Esophagus muscularis mucosa (tissue), 4 donors: ENCODE results near the gene TRIM62. TPM values are rescaled to one million over a fixed set of nuclear protein-coding genes. Genes with fewer than 3 reads are reported as not detected.
A peak's percentile ranks its signal among the peaks of the same experiment; 100 is the strongest.

Source experiments
- DNase-seq: peaks from one replicate; pipeline ENCODE4 v3.0.0-alpha.2; 2017; ENCODE audit errors: extremely low spot score
- H3K27ac ChIP-seq, 4 donors: fragments of 200-600 bp; sonication (generic); replicated peaks in 1 of 4; 1 replicate in 3 of 4; 2 replicates in 1 of 4; pipeline ENCODE4 v1.5.1; 2016 to 2019; ENCODE audit warnings: mild to moderate bottlenecking in 1 of 4
- H3K27me3 ChIP-seq, 4 donors: fragments of 200-600 bp; sonication (generic); one replicate each; pipeline versions ENCODE4 v1.5.1 to v1.6.0; 2016 to 2019
- H3K36me3 ChIP-seq, 4 donors: fragments of 200-600 bp; sonication (generic); one replicate each; pipeline ENCODE4 v1.5.1; 2016 to 2019
- H3K4me1 ChIP-seq, 4 donors: fragments of 200-600 bp; sonication (generic); one replicate each; pipeline ENCODE4 v1.5.1; 2016 to 2019
- H3K4me3 ChIP-seq, 4 donors: fragments of 200-600 bp; sonication (generic); 1 replicate in 2 of 4; 2 replicates in 2 of 4; pipeline ENCODE4 v1.5.1; 2016 to 2019; ENCODE audit warnings: mild to moderate bottlenecking in 4 of 4, moderate library complexity in 1 of 4
- H3K9me3 ChIP-seq, 4 donors: fragments of 200-600 bp; sonication (generic); 1 replicate in 3 of 4; 2 replicates in 1 of 4; pipeline ENCODE4 v1.5.1; 2016 to 2019
- EP300 ChIP-seq: sonication (generic); formaldehyde crosslinking; IDR thresholded peaks from one replicate; pipeline ENCODE4 v1.6.1; 2017; ENCODE audit warnings: antibody characterized with exemption
- POLR2A ChIP-seq: fragments of 450-650 bp; IDR thresholded peaks from one replicate; pipeline ENCODE4 v1.6.1; 2017; ENCODE audit warnings: antibody characterized with exemption, moderate library complexity, mild to moderate bottlenecking, low read depth
- POLR2AphosphoS5 ChIP-seq, 2 donors: sonication (generic); formaldehyde crosslinking; IDR thresholded peaks; one replicate each; pipeline ENCODE4 v1.6.1; 2017; ENCODE audit warnings: antibody characterized with exemption in 2 of 2
- WGBS: methylation state at CpG from one replicate; pipeline ENCODE4 v1.1.5; 2018; 5-methylcytosine and 5-hydroxymethylcytosine counted together
- intact Hi-C: fragments of 100-400 bp; cut with DNase I; formaldehyde crosslinking; loops from one replicate; pipeline ENCODE4 v1.15.1; 2023
- total RNA-seq, 4 donors: library from RNA; depleted of rRNA; stranded (reverse); fragments of >200 nt; gene quantifications; one replicate each; pipeline versions ENCODE4 v1.1.0 to v1.2.1, GENCODE V29; 2016
- TF ChIP-seq, protein P1 (sequence below), 3 experiments: fragments of 200-600 bp in 2 of 3; fragments of 450-650 bp in 1 of 3; sonication (generic) in 2 of 3; IDR thresholded peaks; one replicate each; pipeline ENCODE4 v1.5.1; 2017 to 2019; ENCODE audit warnings: antibody characterized with exemption in 3 of 3, mild to moderate bottlenecking in 2 of 3, moderate library complexity in 1 of 3

The TRIM62 gene
- total RNA-seq = 1 to 10 TPM; 5.0 to 9.3 (median 7.8) TPM

DNA sequence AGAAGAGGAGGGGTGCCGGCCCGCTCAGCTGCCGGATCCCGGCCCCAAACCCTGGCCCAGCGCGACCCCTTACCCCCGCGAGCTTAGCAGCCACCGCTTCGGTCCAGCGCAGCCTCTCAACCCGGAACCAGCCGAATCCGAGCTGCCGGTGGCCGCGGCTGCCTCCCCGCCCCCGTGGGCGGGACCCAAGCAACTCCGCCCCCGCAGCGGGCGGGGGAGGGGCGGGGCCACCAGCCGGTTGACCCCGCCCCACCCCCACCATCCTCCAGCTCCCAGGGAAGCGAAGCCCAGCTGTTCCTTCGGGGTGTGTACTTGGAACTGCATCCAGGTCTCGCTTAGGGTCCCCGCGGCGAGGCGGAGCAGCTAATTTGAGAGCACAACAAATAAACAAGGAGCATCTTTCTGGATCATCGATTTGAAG, at the start of gene TRIM62:
TSS of gene TRIM62 (minus strand) at position 123 of the 421 bp plus-strand sequence. CDS start 611 bp downstream, outside the sequence.
- WGBS = 0% methylated on average over 6 of the region's 35 CpGs
- Histone ChIP-seq H3K4me1 (peaks cover 11 to 28% (median 26%) of the 10 kb centered on the region in 4 donors), H3K9me3 (no peaks in the 10 kb centered on the region), H3K4me3 (peak within 1 kb of the TSS; percentile 73 to 95 (median 88)), H3K27ac (peak within 1 kb of the TSS; percentile 76 to 91 (median 84)), H3K27me3 (no peaks in the 10 kb centered on the region), H3K36me3 (peaks cover 0 to 6% (median 0%) of the 10 kb centered on the region in 4 donors)
- intact Hi-C loops = loop anchor here (5.0 kb wide), 1 partner anchor 55 kb away; no protein-coding TSS in a partner anchor
- peak; percentile 93 for DNase-seq
- TF ChIP-seq, protein P1, sequence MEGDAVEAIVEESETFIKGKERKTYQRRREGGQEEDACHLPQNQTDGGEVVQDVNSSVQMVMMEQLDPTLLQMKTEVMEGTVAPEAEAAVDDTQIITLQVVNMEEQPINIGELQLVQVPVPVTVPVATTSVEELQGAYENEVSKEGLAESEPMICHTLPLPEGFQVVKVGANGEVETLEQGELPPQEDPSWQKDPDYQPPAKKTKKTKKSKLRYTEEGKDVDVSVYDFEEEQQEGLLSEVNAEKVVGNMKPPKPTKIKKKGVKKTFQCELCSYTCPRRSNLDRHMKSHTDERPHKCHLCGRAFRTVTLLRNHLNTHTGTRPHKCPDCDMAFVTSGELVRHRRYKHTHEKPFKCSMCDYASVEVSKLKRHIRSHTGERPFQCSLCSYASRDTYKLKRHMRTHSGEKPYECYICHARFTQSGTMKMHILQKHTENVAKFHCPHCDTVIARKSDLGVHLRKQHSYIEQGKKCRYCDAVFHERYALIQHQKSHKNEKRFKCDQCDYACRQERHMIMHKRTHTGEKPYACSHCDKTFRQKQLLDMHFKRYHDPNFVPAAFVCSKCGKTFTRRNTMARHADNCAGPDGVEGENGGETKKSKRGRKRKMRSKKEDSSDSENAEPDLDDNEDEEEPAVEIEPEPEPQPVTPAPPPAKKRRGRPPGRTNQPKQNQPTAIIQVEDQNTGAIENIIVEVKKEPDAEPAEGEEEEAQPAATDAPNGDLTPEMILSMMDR (IDR thresholded peaks at IDR 0.05) = no peak
- TF ChIP-seq POLR2A = peak; percentile 21
- peak; percentile 69 to 80 for TF ChIP-seq POLR2AphosphoS5 (IDR thresholded peaks at IDR 0.05)

DNA sequence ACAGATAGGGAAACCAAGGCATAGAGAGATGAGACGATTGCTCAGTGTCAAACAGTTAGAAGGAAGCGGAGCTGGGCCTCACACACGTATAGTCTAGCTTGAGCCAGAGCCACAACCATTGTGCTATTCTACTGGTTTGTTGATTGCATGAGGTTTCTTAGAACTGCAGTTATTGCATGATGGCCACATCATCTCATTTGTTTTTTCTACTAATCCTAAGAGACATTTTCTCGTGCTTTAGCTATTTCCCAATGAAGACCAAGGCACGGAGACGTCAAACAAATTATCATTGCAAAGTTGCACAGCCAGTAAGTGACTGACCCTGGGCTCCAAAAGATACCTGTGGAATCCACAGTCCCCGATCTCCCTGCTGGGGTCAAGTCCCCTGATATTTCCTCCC, 49.3 kb upstream of the TRIM62 start:
- peaks cover 0 to 7% (median 0%) of the 10 kb centered on the region in 4 donors for H3K27me3 ChIP-seq
- H3K4me3 ChIP-seq = no peak overlapping the region
- H3K27ac ChIP-seq = no peak overlapping the region
- H3K36me3 ChIP-seq = no peaks in the 10 kb centered on the region
- H3K9me3 ChIP-seq = no peaks in the 10 kb centered on the region
- DNase-seq = no peak
- peaks cover 6 to 11% (median 8%) of the 10 kb centered on the region in 4 donors for H3K4me1 ChIP-seq
- TF ChIP-seq POLR2AphosphoS5 (IDR thresholded peaks at IDR 0.05) = no peak
- no peak for TF ChIP-seq POLR2A
- no peak for TF ChIP-seq EP300
- TF ChIP-seq, protein P1 (IDR thresholded peaks at IDR 0.05) = no peak
- intact Hi-C loops = no loop called here
- 88% methylated on average over 7 of the region's 7 CpGs for WGBS

DNA sequence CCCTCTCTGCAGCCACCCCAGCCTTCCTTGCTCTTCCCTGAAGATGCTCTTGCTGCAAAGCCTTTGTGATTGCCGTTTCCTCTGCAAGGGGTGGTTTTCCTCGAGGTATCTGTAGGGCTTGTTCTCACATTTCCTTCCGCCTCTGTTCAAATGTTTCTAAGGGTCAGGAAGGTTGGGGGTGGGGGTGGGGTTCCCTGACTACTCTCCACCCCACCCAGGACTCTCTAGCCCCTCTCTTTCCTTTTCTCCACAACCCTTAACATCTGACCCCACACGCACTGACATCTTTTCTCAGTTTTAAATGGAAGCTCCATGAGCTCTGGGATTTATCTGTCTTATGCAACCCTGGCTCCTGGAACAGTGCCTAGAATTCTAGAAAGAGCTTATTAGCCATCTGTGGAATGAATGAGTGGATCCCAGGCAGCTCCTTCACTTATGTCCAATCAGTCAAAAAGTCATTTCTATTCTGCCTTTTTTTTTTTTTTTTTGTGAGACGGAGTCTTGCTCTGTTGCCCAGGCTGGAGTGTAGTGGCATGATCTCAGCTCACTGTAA, 47.2 kb upstream of the TRIM62 start:
- Histone ChIP-seq H3K4me3 (no peak overlapping the region), H3K27me3 (no peaks in the 10 kb centered on the region), H3K4me1 (peaks cover 6 to 11% (median 7%) of the 10 kb centered on the region in 4 donors), H3K9me3 (peaks cover 0 to 9% (median 4%) of the 10 kb centered on the region in 4 donors), H3K36me3 (no peaks in the 10 kb centered on the region), H3K27ac (no peak overlapping the region)
- 31% methylated on average over 5 of the region's 5 CpGs for WGBS
- peak; percentile 87 for DNase-seq
- intact Hi-C loops = no loop called here
- TF ChIP-seq, protein P1 (IDR thresholded peaks at IDR 0.05) = no peak
- TF ChIP-seq POLR2A (no peak), POLR2AphosphoS5 (IDR thresholded peaks at IDR 0.05) (peak in 1 of 2 donors; percentile 8)

DNA sequence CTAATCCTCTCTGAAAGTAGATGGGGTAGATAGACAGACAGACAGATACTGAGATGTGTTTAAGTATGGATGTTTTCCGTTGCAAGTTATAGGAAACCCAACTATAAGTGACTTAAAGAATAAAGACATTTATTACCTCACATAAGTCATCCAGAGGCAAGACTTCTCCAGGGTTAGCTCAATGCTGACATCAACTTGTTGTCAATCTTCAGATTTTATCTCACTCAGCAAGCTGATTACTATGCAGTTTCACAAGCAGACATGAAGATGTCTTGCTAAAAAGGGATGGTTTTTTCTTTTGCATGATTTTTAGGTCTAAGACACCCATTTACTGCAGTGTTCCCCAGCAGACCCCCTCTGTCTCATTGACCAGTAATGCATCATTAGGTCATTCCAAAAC, 43.7 kb upstream of the TRIM62 start:
- Histone ChIP-seq H3K4me1 (peaks cover 6 to 11% (median 7%) of the 10 kb centered on the region in 4 donors), H3K27me3 (no peaks in the 10 kb centered on the region)
- intact Hi-C loops = no loop called here

More for the DNA sequence above, 43.7 kb upstream of the TRIM62 start:
- Histone ChIP-seq H3K36me3 (no peaks in the 10 kb centered on the region), H3K27ac (no peak overlapping the region), H3K4me3 (no peak overlapping the region), H3K9me3 (peaks cover 0 to 12% (median 4%) of the 10 kb centered on the region in 4 donors)
- TF ChIP-seq, protein P1 (IDR thresholded peaks at IDR 0.05) = no peak
- TF ChIP-seq EP300 = no peak
- no peak for TF ChIP-seq POLR2A
- 88% methylated on average over 1 of the region's 1 CpG for WGBS
- no peak for DNase-seq
